NOMO-1 treated with DMSO at 0.1 percent for 48 hours (cell line): Measurements from ENCODE around the gene PHF21A.

ENCODE experiments used
- DNase-seq: peaks from one replicate; lab custom pipeline; 2025; ENCODE audit not compliant: unreplicated experiment; lab: John Stamatoyannopoulos, UW

PHF21A gene

GRCh38 chr11:46075928-46076327, 45.3 kb downstream of the PHF21A start:
- DNase-seq: no peak

GRCh38 chr11:46075168-46075567, 46.1 kb downstream of the PHF21A start:
- no peak for DNase-seq

GRCh38 chr11:46073632-46074031, 47.6 kb downstream of the PHF21A start:
- no peak for DNase-seq

- DNase-seq: no peak
These were observed 48.9 kb downstream of the PHF21A start for GRCh38 chr11:46072172-46072964.

GRCh38 chr11:46071091-46071490, 50.2 kb downstream of the PHF21A start:
- DNase-seq: no peak

GRCh38 chr11:46069595-46069994, 51.7 kb downstream of the PHF21A start:
- no peak for DNase-seq

- no peak for DNase-seq
These were observed 54.9 kb downstream of the PHF21A start for GRCh38 chr11:46066335-46066734.

- DNase-seq: no peak
These were observed 55.6 kb downstream of the PHF21A start for GRCh38 chr11:46065681-46066080.

GRCh38 chr11:46064221-46064620, 57.0 kb downstream of the PHF21A start:
- no peak for DNase-seq

- no peak for DNase-seq
These were observed 58.1 kb downstream of the PHF21A start for GRCh38 chr11:46063138-46063537.

- no peak for DNase-seq
These were observed 61.2 kb downstream of the PHF21A start for GRCh38 chr11:46060013-46060412.

- DNase-seq: no peak
These were observed 63.8 kb downstream of the PHF21A start for GRCh38 chr11:46057489-46057888.

- no peak for DNase-seq
These were observed 65.9 kb downstream of the PHF21A start for GRCh38 chr11:46055371-46055770.

GRCh38 chr11:46051102-46051501, 70.2 kb downstream of the PHF21A start:
- no peak for DNase-seq

GRCh38 chr11:46050662-46051061, 70.6 kb downstream of the PHF21A start:
- no peak for DNase-seq

GRCh38 chr11:46050003-46050461, 71.2 kb downstream of the PHF21A start:
- DNase-seq: peak; percentile 1

- peak; percentile 27 for DNase-seq
These were observed 71.8 kb downstream of the PHF21A start for GRCh38 chr11:46049325-46049897.

- no peak for DNase-seq
These were observed 73.1 kb downstream of the PHF21A start for GRCh38 chr11:46048198-46048597.

GRCh38 chr11:46047520-46047919, 73.7 kb downstream of the PHF21A start:
- DNase-seq: no peak

- no peak for DNase-seq
These were observed 75.4 kb downstream of the PHF21A start for GRCh38 chr11:46045811-46046210.

GRCh38 chr11:46044601-46045000, 76.7 kb downstream of the PHF21A start:
- no peak for DNase-seq

- no peak for DNase-seq
These were observed 81.3 kb downstream of the PHF21A start for GRCh38 chr11:46039990-46040389.

- DNase-seq: no peak
These were observed 82.7 kb downstream of the PHF21A start for GRCh38 chr11:46038529-46038928.
